Naive thymus-derived CD4-positive, alpha-beta T cell (primary cell): ENCODE data around the gene CENPI. TPM values are rescaled to one million over a fixed set of nuclear protein-coding genes. Genes with fewer than 3 reads are reported as not detected.
A peak's percentile ranks its signal among the peaks of the same experiment; 100 is the strongest.

Experiments
- ATAC-seq: fragments of 150-1000 bp; cut with Tn5 transposase; 2 replicates; pipeline ENCODE4 v1.10.0; 2021; ENCODE audit warnings: mild to moderate bottlenecking, moderate library complexity
- CTCF ChIA-PET: fragments of 350-600 bp; sonication (Branson Sonifier 250); formaldehyde crosslinking; loops from one replicate; lab custom pipeline; 2021; ENCODE audit warnings: antibody characterized with exemption; lab: Charles Lee
- POLR2A ChIA-PET: fragments of 350-600 bp; sonication (Branson Sonifier 250); formaldehyde crosslinking; loops from one replicate; lab custom pipeline; 2021; ENCODE audit warnings: antibody characterized with exemption, inconsistent platforms; lab: Charles Lee
- DNase-seq, 9 donors: peaks; one replicate each; pipeline versions ENCODE4 v3.0.0 to v3.0.0-alpha.2; 2020 to 2022; ENCODE audit warnings: mixed read lengths in 1 of 9
- H3K27ac ChIP-seq: one replicate; pipeline ENCODE4 v1.7.0; 2013; ENCODE audit warnings: mild to moderate bottlenecking, low read depth, low read length, moderate library complexity
- H3K27me3 ChIP-seq, 2 donors: one replicate each; pipeline ENCODE4 v1.7.0; 2013; ENCODE audit warnings: low read length in 2 of 2, mild to moderate bottlenecking in 2 of 2, moderate library complexity in 2 of 2; ENCODE audit not compliant: control insufficient read depth in 2 of 2, insufficient read depth in 2 of 2
- H3K36me3 ChIP-seq, 3 experiments: 1 replicate in 2 of 3; 2 replicates in 1 of 3; pipeline ENCODE4 v1.7.0; 2013; ENCODE audit warnings: low read length in 3 of 3, mild to moderate bottlenecking in 3 of 3, moderate library complexity in 1 of 3; ENCODE audit not compliant: insufficient read depth in 3 of 3, control insufficient read depth in 2 of 3
- H3K4me1 ChIP-seq, 2 donors: one replicate each; pipeline ENCODE4 v1.7.0; 2013; ENCODE audit warnings: low read length in 2 of 2, mild to moderate bottlenecking in 2 of 2, moderate library complexity in 1 of 2; ENCODE audit not compliant: control insufficient read depth in 2 of 2, insufficient read depth in 2 of 2
- H3K4me3 ChIP-seq: 2 replicates; pipeline ENCODE4 v1.7.0; 2013; ENCODE audit warnings: mild to moderate bottlenecking, low read length
- H3K9me3 ChIP-seq, 3 experiments: 1 replicate in 2 of 3; 2 replicates in 1 of 3; pipeline ENCODE4 v1.7.0; 2013; ENCODE audit warnings: low read length in 3 of 3; ENCODE audit not compliant: control insufficient read depth in 2 of 3
- H3K27ac Mint-ChIP-seq, 9 donors: one replicate each; pipeline ENCODE4 v1.8.0; 2020 to 2022; ENCODE audit warnings: mixed read lengths in 9 of 9, mild to moderate bottlenecking in 8 of 9, moderate library complexity in 5 of 9, inconsistent platforms in 2 of 9
- H3K27me3 Mint-ChIP-seq, 5 donors: one replicate each; pipeline ENCODE4 v1.8.0; 2021 to 2022; ENCODE audit warnings: mixed read lengths in 5 of 5, mild to moderate bottlenecking in 1 of 5
- H3K36me3 Mint-ChIP-seq, 5 donors: one replicate each; pipeline ENCODE4 v1.8.0; 2020 to 2022; ENCODE audit warnings: mixed read lengths in 5 of 5, mild to moderate bottlenecking in 3 of 5, inconsistent platforms in 1 of 5
- H3K4me1 Mint-ChIP-seq, 7 donors: one replicate each; pipeline ENCODE4 v1.8.0; 2020 to 2022; ENCODE audit warnings: mixed read lengths in 7 of 7, mild to moderate bottlenecking in 3 of 7, inconsistent platforms in 1 of 7
- H3K4me3 Mint-ChIP-seq, 10 donors: one replicate each; pipeline ENCODE4 v1.8.0; 2020 to 2022; ENCODE audit warnings: mild to moderate bottlenecking in 10 of 10, mixed read lengths in 10 of 10, moderate library complexity in 6 of 10, inconsistent platforms in 2 of 10
- H3K9me3 Mint-ChIP-seq, 11 donors: one replicate each; pipeline ENCODE4 v1.8.0; 2020 to 2022; ENCODE audit warnings: mixed read lengths in 11 of 11, mild to moderate bottlenecking in 4 of 11, inconsistent platforms in 1 of 11, moderate library complexity in 1 of 11
- intact Hi-C, 2 donors: fragments of 100-400 bp; cut with micrococcal nuclease; formaldehyde crosslinking; loops; one replicate each; pipeline ENCODE4 v1.15.1; 2023
- polyA plus RNA-seq, 2 donors: library from polyadenylated mRNA; unstranded; fragments of 300-500 nt; fragmentation: Illumina TruSeq; gene quantifications; one replicate each; pipeline ENCODE4 v1.2.3, GENCODE V29; 2021
- total RNA-seq, 6 experiments: library from RNA in 5 of 6; stranded (reverse) in 5 of 6; gene quantifications; 1 replicate in 5 of 6; 2 replicates in 1 of 6; pipeline ENCODE4 v1.2.3 and lab custom pipeline; 2021 to 2026

Gene CENPI
- total and polyA plus RNA-seq, 7 experiments from 2014 or later: 0.14 to 18.4 (median 0.77) TPM; not detected in 1

DNA sequence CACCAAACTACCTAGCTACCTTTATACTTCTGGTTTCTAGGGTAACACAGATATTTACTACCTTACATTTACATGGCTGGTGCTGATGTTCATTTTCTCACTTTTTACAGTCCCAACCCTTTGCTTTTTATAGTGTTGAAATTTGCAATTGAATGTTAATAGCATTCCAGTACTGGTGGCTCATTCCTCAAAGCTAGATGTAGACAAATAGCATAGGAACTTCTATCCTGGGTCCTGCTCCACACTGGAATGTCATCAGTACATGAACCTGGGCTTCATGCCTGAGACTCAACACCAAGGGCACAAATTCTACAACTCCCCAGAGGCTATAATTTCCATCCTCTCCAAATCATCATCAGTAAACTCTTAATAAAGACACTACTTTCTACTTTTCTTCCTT lies 35.8 kb upstream of the CENPI start:
- H3K27ac Mint-ChIP-seq: no peak overlapping the region
- peaks cover 0 to 5% (median 0%) of the 10 kb centered on the region in 5 donors for H3K27me3 Mint-ChIP-seq
- Histone ChIP-seq H3K4me1 (no peaks in the 10 kb centered on the region), H3K4me3 (no peak overlapping the region), H3K9me3 (no peaks in the 10 kb centered on the region), H3K27ac (no peak overlapping the region), H3K36me3 (no peaks in the 10 kb centered on the region), H3K27me3 (no peaks in the 10 kb centered on the region)
- ATAC-seq: no peak
- POLR2A ChIA-PET: interaction anchor here (0.6 kb wide), 1 partner anchor 49 kb away, joined by 4 read pairs; no protein-coding TSS in a partner anchor
- H3K9me3 Mint-ChIP-seq: peaks cover 0 to 1% (median 0%) of the 10 kb centered on the region in 11 donors
- CTCF ChIA-PET: no interaction called here
- no peak for DNase-seq
- H3K36me3 Mint-ChIP-seq: peaks cover 0 to under 1% (median 0%) of the 10 kb centered on the region in 5 donors
- peaks cover 0 to 2% (median 0%) of the 10 kb centered on the region in 7 donors for H3K4me1 Mint-ChIP-seq
- no peak overlapping the region for H3K4me3 Mint-ChIP-seq
- intact Hi-C loops: no loop called here

DNA sequence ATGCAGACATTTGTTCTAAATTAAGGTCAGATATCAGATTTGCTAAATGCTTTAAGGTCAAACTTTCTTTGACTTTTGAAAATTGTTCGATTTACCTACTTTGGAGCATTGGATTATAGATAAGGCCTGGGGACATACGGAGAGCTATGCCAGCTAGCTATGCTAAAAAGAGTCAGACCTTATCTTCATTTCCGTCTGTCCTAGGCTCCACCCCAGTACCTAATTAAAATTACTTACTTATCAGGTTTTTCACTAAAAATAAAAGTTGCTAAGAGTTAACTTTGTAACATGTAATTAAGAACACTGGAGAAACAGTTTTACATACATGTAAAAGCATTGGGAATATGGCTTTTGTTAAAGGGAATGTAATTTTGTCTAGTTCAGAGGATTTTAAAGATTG lies 26.4 kb upstream of the CENPI start:
- POLR2A ChIA-PET: no interaction called here
- Histone ChIP-seq H3K36me3 (no peaks in the 10 kb centered on the region), H3K27me3 (no peaks in the 10 kb centered on the region), H3K4me3 (no peak overlapping the region), H3K4me1 (no peaks in the 10 kb centered on the region), H3K27ac (no peak overlapping the region), H3K9me3 (no peaks in the 10 kb centered on the region)
- intact Hi-C loops: no loop called here
- no peaks in the 10 kb centered on the region for H3K27me3 Mint-ChIP-seq
- H3K4me1 Mint-ChIP-seq: no peaks in the 10 kb centered on the region
- ATAC-seq: no peak
- CTCF ChIA-PET: no interaction called here
- H3K4me3 Mint-ChIP-seq: no peak overlapping the region
- H3K36me3 Mint-ChIP-seq: no peaks in the 10 kb centered on the region
- peaks cover 0 to 15% (median 0%) of the 10 kb centered on the region in 11 donors for H3K9me3 Mint-ChIP-seq
- H3K27ac Mint-ChIP-seq: no peak overlapping the region
- DNase-seq: no peak

DNA sequence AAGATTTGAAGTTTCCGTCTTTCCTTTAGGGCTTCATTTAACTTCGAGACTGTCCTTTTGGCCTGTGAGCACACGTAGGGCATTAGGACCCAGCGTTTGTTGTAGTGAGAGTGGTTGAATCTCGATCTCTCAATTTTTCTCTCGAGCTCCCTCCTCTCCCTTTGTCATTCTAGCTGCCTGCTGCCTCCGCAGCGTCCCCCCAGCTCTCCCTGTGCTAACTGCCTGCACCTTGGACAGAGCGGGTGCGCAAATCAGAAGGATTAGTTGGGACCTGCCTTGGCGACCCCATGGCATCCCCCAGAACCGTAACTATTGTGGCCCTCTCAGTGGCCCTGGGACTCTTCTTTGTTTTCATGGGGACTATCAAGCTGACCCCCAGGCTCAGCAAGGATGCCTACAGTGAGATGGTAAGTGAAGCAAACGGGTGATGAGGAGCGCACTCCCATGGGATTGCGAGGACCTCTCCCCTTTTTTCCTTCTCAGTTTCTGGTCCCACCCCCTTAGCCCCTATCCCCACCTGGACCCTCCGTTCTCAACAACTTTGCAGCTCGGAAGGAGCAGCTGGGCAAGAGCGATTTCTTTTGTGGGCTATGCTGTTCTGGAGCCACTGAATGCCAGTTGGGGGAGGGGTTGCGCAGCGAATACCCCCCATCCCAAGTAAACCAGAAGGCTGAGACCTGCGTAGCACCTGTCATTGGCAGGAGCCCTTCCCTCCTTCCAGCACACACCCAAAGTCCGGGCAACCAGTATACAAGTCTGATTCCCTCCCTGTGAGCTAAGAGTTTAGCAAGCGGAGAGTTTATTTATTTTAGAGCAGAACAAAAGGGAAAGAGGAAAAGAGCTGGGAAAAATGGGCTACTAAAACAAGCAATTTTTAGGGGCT lies 19.0 kb upstream of the CENPI start, which contains the start of gene TMEM35A:
TSS of gene TMEM35A (plus strand) at position 164 of the 883 bp plus-strand sequence. CDS start at position 288, 124 bp downstream.
- ChIA-PET CTCF (no interaction called here), POLR2A (no interaction called here)
- Mint-ChIP-seq H3K4me1 (peaks cover 0 to 11% (median 5%) of the 10 kb centered on the region in 7 donors), H3K9me3 (peaks cover 0 to 11% (median 0%) of the 10 kb centered on the region in 11 donors), H3K36me3 (no peaks in the 10 kb centered on the region), H3K27ac (no peak within 1 kb of the TSS), H3K27me3 (peaks cover 0 to 27% (median 24%) of the 10 kb centered on the region in 5 donors), H3K4me3 (peak within 1 kb of the TSS in 8 of 10 donors; percentile 10 to 60 (median 38))
- Histone ChIP-seq H3K36me3 (no peaks in the 10 kb centered on the region), H3K27ac (no peak within 1 kb of the TSS), H3K4me1 (no peaks in the 10 kb centered on the region), H3K9me3 (no peaks in the 10 kb centered on the region), H3K27me3 (no peaks in the 10 kb centered on the region), H3K4me3 (no peak within 1 kb of the TSS)
- no peak for DNase-seq
- intact Hi-C loops: no loop called here
- no peak for ATAC-seq

DNA sequence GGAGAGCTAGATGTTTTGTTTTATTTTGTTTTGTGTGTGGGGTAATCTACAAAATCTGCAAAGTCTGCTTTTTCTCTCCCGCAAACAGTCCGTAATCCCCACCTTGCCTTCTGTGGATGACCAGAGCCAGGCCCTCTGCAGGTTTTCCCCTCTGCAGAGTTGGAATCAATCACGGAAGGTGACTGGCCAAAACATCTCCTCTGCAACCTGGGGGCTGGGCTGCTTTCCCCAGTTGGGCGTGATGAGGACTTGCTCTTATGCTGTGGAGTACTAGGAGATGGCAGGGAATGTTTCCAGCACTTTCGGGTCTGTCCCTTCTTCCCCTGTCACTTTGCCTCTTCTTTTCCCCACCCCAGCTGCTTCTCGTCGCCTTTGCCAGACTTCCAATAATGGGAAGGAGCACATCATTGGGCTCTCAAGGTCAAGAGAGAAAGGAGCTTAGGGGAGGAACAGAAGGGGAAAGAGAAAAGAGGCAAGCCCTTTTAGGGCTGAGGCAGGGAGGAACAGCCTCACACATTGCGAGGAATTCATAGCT lies 18.2 kb upstream of the CENPI start:
- no peak overlapping the region for H3K27ac ChIP-seq
- H3K27me3 Mint-ChIP-seq: peaks cover 0 to 27% (median 24%) of the 10 kb centered on the region in 5 donors
- H3K4me1 ChIP-seq: no peaks in the 10 kb centered on the region
- H3K4me3 ChIP-seq: no peak overlapping the region
- CTCF ChIA-PET: no interaction called here
- DNase-seq (no peak), ATAC-seq (no peak)
- peaks cover 0 to 5% (median 0%) of the 10 kb centered on the region in 11 donors for H3K9me3 Mint-ChIP-seq
- intact Hi-C loops: no loop called here
- H3K27me3 ChIP-seq: no peaks in the 10 kb centered on the region
- no peak overlapping the region for H3K27ac Mint-ChIP-seq
- no peaks in the 10 kb centered on the region for H3K9me3 ChIP-seq
- POLR2A ChIA-PET: no interaction called here
- no peaks in the 10 kb centered on the region for H3K36me3 ChIP-seq
- no peaks in the 10 kb centered on the region for H3K36me3 Mint-ChIP-seq
- peaks cover 0 to 11% (median 5%) of the 10 kb centered on the region in 7 donors for H3K4me1 Mint-ChIP-seq
- peak overlapping the region in 2 of 10 donors; percentile 10 for H3K4me3 Mint-ChIP-seq

DNA sequence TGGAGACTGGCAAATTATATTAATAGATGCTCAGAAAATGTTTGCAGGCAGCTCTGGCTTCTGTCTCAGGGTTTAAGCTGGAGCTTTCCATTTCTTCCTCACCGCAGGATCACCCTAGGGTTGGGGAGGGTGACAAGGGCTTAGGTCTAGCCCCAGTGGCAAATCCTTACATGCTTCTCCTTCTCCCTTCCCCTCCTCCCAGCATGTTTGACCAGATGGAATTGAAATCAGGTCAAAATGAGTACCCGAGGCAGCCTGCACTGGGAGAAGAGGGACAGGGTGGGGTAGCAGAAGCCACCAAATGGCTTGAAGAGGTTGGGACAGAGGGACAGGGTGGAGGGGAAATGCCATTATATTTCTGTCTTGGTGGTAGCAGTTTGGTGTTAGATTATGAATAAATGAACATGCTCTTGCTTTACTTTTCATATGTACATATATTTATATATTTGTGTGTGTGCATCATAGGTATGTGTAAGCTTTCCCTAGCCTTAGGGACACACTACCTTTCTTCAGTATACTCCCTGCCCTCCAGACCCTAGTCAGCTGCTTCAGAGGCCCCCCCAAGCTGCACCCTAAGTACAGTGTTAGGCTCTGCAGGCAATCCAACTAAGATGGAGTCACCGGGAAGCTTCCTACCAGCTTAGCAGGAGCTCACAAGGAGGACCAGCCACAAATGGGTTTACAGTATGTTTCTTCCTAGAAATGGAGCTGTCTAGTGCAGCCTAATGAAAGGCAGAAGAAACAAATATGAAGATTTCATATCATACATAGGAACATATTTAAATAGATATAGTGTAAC lies 17.5 kb upstream of the CENPI start:
- no peaks in the 10 kb centered on the region for H3K36me3 Mint-ChIP-seq
- CTCF ChIA-PET: no interaction called here

DNA sequence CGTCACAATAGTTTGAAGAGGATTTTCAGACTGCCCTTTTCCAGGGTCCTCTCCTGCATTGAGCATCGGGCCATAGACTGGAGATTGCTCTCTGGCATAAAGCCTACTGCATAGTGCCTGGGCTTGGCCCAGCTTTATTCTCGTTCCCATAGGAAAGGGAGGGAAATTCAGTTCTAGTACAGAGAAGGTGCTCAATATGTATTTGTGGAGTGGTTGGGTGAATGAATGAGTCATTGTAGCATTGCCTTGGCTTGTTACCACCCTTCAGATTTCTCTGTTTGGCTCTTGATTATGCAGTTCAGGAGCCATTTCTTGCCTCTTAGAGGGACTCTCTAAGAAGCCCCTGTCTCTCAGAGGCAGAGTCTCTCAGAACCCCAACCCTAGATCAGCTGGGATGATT lies 16.8 kb upstream of the CENPI start:
- peaks cover 0 to 2% (median 0%) of the 10 kb centered on the region in 11 donors for H3K9me3 Mint-ChIP-seq
- Histone ChIP-seq H3K27ac (no peak overlapping the region), H3K36me3 (no peaks in the 10 kb centered on the region), H3K9me3 (no peaks in the 10 kb centered on the region), H3K4me1 (no peaks in the 10 kb centered on the region), H3K4me3 (no peak overlapping the region), H3K27me3 (no peaks in the 10 kb centered on the region)
- peaks cover 0 to 27% (median 24%) of the 10 kb centered on the region in 5 donors for H3K27me3 Mint-ChIP-seq
- no peaks in the 10 kb centered on the region for H3K36me3 Mint-ChIP-seq
- DNase-seq (no peak), ATAC-seq (no peak)
- ChIA-PET POLR2A (no interaction called here), CTCF (no interaction called here)
- H3K4me3 Mint-ChIP-seq: no peak overlapping the region
- H3K27ac Mint-ChIP-seq: no peak overlapping the region
- intact Hi-C loops: no loop called here
- peaks cover 0 to 11% (median 5%) of the 10 kb centered on the region in 7 donors for H3K4me1 Mint-ChIP-seq

More for the DNA sequence above, 17.5 kb upstream of the CENPI start:
- Mint-ChIP-seq H3K27ac (no peak overlapping the region), H3K27me3 (peaks cover 0 to 27% (median 24%) of the 10 kb centered on the region in 5 donors), H3K4me1 (peaks cover 0 to 11% (median 5%) of the 10 kb centered on the region in 7 donors), H3K4me3 (no peak overlapping the region), H3K9me3 (peaks cover 0 to 2% (median 0%) of the 10 kb centered on the region in 11 donors)
- H3K27me3 ChIP-seq: no peaks in the 10 kb centered on the region
- ATAC-seq: no peak
- no peaks in the 10 kb centered on the region for H3K4me1 ChIP-seq
- no peaks in the 10 kb centered on the region for H3K9me3 ChIP-seq
- intact Hi-C loops: no loop called here
- no peaks in the 10 kb centered on the region for H3K36me3 ChIP-seq
- POLR2A ChIA-PET: no interaction called here
- no peak overlapping the region for H3K27ac ChIP-seq
- H3K4me3 ChIP-seq: no peak overlapping the region
- no peak for DNase-seq
